Myocyte (in vitro differentiated cells): ENCODE data around the gene BCAS1. TPM values are rescaled to one million over a fixed set of nuclear protein-coding genes. Genes with fewer than 3 reads are reported as not detected.

Experiments
- DNase-seq: peaks from one replicate; pipeline ENCODE4 v3.0.0-alpha.2; 2012; ENCODE audit warnings: low read depth
- microRNA-seq: library from miRNA; unstranded; fragments of <30 nt; microRNA quantifications from one replicate; pipeline ENCODE4, GENCODE V29; 2016
- total RNA-seq: library from RNA; depleted of rRNA; stranded (reverse); fragments of >200 nt; gene quantifications from 2 replicates; pipeline ENCODE4 v1.2.3, GENCODE V29; 2014

BCAS1 gene
- total RNA-seq, 1 donor from 2014 or later = 5.0 TPM

DNA sequence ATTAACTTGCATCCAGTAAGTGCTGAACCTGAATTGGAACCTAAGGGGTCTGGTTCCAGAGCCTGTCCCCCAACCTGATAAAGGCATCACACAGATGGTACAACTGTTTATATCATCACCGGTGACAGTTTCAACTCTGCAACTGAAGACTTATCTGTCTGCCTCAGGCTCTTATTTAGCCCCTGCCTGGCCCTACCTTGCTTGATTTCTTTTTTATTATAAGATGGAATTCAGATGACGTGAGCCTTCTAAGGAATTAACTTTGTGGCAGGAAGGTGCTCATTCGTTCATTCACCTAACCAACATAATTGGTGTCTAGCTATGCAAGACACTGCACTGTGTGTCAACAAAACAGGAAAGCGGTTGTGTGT lies 175.0 kb downstream of the BCAS1 start:
- DNase-seq = no peak

DNA sequence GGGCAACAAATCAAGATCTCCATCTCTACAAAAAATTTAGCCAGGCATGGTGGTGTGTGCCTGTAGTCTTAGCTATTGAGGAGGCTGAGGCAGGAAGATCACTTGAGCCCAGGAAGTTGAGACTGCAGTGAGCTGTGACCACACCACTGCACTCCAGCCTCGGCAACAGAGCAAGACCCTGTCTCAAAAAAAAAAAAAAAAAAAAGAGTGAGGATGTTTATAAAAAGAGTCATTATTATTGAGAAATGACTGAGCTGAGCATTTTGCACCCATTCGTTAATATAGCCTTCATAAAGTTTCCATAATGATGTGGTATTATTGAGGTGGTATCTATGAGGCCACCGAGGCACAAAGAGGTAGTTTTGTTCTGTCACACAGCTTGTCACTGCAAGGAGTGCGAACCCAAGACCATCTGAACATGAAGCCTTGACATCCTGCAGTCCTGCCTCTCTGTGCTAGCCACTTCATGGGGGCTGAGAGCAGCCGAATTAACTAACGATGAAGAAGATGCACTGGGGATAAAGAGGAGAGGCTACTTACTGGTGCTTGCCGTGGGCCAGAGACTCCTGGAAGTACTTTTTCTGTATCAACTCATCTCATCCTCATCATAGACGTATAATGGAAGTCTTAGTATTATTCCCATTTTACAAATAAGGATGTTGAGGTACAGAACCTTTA lies 175.5 kb downstream of the BCAS1 start:
- no peak for DNase-seq

Small RNAs within 50 kb of the gene (microRNA-seq; reads per million reads assigned to microRNA genes)
- not detected for gene MIR4756

Other genes with a start within 250 kb of the BCAS1 start
- gene CYP24A1, start 103.4 kb upstream of the BCAS1 start, total RNA-seq = 0.10 and 0.35 TPM in 2 replicates
- 66.3 and 68.7 TPM in 2 replicates for gene PFDN4, start 137.5 kb upstream of the BCAS1 start, total RNA-seq